Prostate gland (tissue), 2 donors: ENCODE data around the gene KREMEN1. TPM values are rescaled to one million over a fixed set of nuclear protein-coding genes. Genes with fewer than 3 reads are reported as not detected.

Experiments used
- DNase-seq: peaks from one replicate; pipeline ENCODE4 v3.0.0-alpha.2; 2019; ENCODE audit warnings: low spot score
- H3K27ac ChIP-seq, 2 donors: fragments of 200-600 bp; sonication (generic); 2 replicates each; pipeline ENCODE4 v1.5.1; 2017 to 2019
- H3K27me3 ChIP-seq: fragments of 200-600 bp; sonication (generic); replicated peaks from 2 replicates; pipeline ENCODE4 v1.5.1; 2019; ENCODE audit not compliant: insufficient read depth
- H3K36me3 ChIP-seq, 2 donors: fragments of 200-600 bp; sonication (generic); 1 replicate in 1 of 2; 2 replicates in 1 of 2; pipeline versions ENCODE4 v1.5.1 to v1.8.1; 2017 to 2019
- H3K4me1 ChIP-seq: fragments of 200-600 bp; sonication (generic); replicated peaks from 2 replicates; pipeline ENCODE4 v1.5.1; 2019
- H3K4me3 ChIP-seq, 2 donors: fragments of 200-600 bp; sonication (generic); 2 replicates each; pipeline ENCODE4 v1.5.1; 2017 to 2019
- H3K9me3 ChIP-seq: fragments of 200-600 bp; sonication (generic); 2 replicates; pipeline ENCODE4 v1.5.1; 2017
- CTCF ChIP-seq, 4 experiments: fragments of 200-600 bp in 2 of 4; fragments of 450-650 bp in 2 of 4; sonication (generic) in 2 of 4; IDR thresholded peaks; 1 replicate in 3 of 4; 2 replicates in 1 of 4; pipeline ENCODE4 v1.5.1; 2016 to 2019; ENCODE audit warnings: antibody characterized with exemption in 4 of 4, mild to moderate bottlenecking in 2 of 4, moderate library complexity in 2 of 4
- POLR2A ChIP-seq: fragments of 450-650 bp; IDR thresholded peaks from one replicate; pipeline ENCODE4 v1.6.1; 2016; ENCODE audit warnings: antibody characterized with exemption, mild to moderate bottlenecking
- POLR2AphosphoS5 ChIP-seq: sonication (generic); formaldehyde crosslinking; IDR thresholded peaks from one replicate; pipeline ENCODE4 v1.6.1; 2017; ENCODE audit warnings: antibody characterized with exemption
- WGBS: methylation state at CpG from one replicate; pipeline ENCODE4 v1.1.5; 2018; 5-methylcytosine and 5-hydroxymethylcytosine counted together
- intact Hi-C: fragments of 100-400 bp; cut with DNase I; formaldehyde crosslinking; loops from one replicate; pipeline ENCODE4 v1.14.2; 2022
- total RNA-seq, 2 donors: library from RNA; depleted of rRNA; stranded (reverse); fragments of >200 nt; gene quantifications; one replicate each; pipeline ENCODE4 v1.1.0, GENCODE V29; 2016

Gene KREMEN1
- total RNA-seq, 2 donors from 2014 or later: 19.3 to 49.0 TPM

- H3K4me1 ChIP-seq: peaks cover 4% of the 10 kb centered on the region
- no peaks in the 10 kb centered on the region for H3K9me3 ChIP-seq
- no peak overlapping the region for H3K27ac ChIP-seq
- 80% methylated on average over 10 of the region's 10 CpGs for WGBS
- H3K27me3 ChIP-seq: no peaks in the 10 kb centered on the region
- intact Hi-C loops: no loop called here
- H3K4me3 ChIP-seq: no peak overlapping the region
- peaks cover 0 to 8% of the 10 kb centered on the region in 2 donors for H3K36me3 ChIP-seq
- no peak for DNase-seq
- TF ChIP-seq CTCF (IDR thresholded peaks at IDR 0.05) (no peak), POLR2AphosphoS5 (no peak), POLR2A (no peak)
Measured at GRCh38 chr22:29054251-29054767, 18.5 kb upstream of the KREMEN1 start.

GRCh38 chr22:29055192-29055830 lies 17.5 kb upstream of the KREMEN1 start:
- DNase-seq: no peak
- peaks cover 0 to under 1% of the 10 kb centered on the region in 2 donors for H3K36me3 ChIP-seq
- H3K4me1 ChIP-seq: peaks cover 4% of the 10 kb centered on the region
- H3K27me3 ChIP-seq: no peaks in the 10 kb centered on the region
- no peak overlapping the region for H3K4me3 ChIP-seq
- TF ChIP-seq POLR2A: no peak
- no peak for TF ChIP-seq POLR2AphosphoS5
- TF ChIP-seq CTCF (IDR thresholded peaks at IDR 0.05): no peak
- WGBS: 81% methylated on average over 14 of the region's 14 CpGs
- H3K9me3 ChIP-seq: no peaks in the 10 kb centered on the region
- H3K27ac ChIP-seq: no peak overlapping the region
- intact Hi-C loops: loop anchor here (5.0 kb wide), 1 partner anchor 102 kb away; no protein-coding TSS in a partner anchor

- Histone ChIP-seq H3K36me3 (no peaks in the 10 kb centered on the region), H3K4me1 (peaks cover 4% of the 10 kb centered on the region), H3K9me3 (no peaks in the 10 kb centered on the region), H3K27ac (no peak overlapping the region), H3K4me3 (no peak overlapping the region), H3K27me3 (no peaks in the 10 kb centered on the region)
- intact Hi-C loops: loop anchor here (5.0 kb wide), 1 partner anchor 101 kb away; no protein-coding TSS in a partner anchor
- DNase-seq: no peak
- TF ChIP-seq POLR2A (no peak), POLR2AphosphoS5 (no peak), CTCF (IDR thresholded peaks at IDR 0.05) (no peak)
- 90% methylated on average over 3 of the region's 3 CpGs for WGBS
Measured at GRCh38 chr22:29056472-29056871, 16.4 kb upstream of the KREMEN1 start.

GRCh38 chr22:29060251-29060869 lies 12.5 kb upstream of the KREMEN1 start:
- intact Hi-C loops: no loop called here
- WGBS: 88% methylated on average over 12 of the region's 12 CpGs
- Histone ChIP-seq H3K9me3 (no peaks in the 10 kb centered on the region), H3K36me3 (no peaks in the 10 kb centered on the region), H3K4me1 (peaks cover 4% of the 10 kb centered on the region), H3K27me3 (no peaks in the 10 kb centered on the region), H3K27ac (no peak overlapping the region), H3K4me3 (no peak overlapping the region)
- DNase-seq: no peak
- TF ChIP-seq CTCF (IDR thresholded peaks at IDR 0.05) (no peak), POLR2A (no peak), POLR2AphosphoS5 (no peak)
